ENCODE results near the gene SNX11.
"Not testable (repeated sequence)": the region's sequence is repeated elsewhere in the genome, so short reads cannot be mapped to it uniquely, and the experiment has no call there.

Gene SNX11

GRCh38 chr17:48070195-48070594 lies 37.4 kb upstream of the SNX11 start:
- no peaks in the 10 kb centered on the region for H3K9me3 ChIP-seq (ENCODE audit: control insufficient read depth, low read length)
- H3K4me3 ChIP-seq (ENCODE audit: low read length), result no peak overlapping the region
- H3K9ac ChIP-seq (ENCODE audit: low read length), result no peak overlapping the region
- no peaks in the 10 kb centered on the region for H3K27me3 ChIP-seq (ENCODE audit: control insufficient read depth, insufficient read depth, low read length)
- no peaks in the 10 kb centered on the region for H3K36me3 ChIP-seq (ENCODE audit: control insufficient read depth, insufficient read depth, low read length)
- H3K4me1 ChIP-seq (ENCODE audit: control insufficient read depth, insufficient read depth, low read length), result no peaks in the 10 kb centered on the region

GRCh38 chr17:48071654-48072053 lies 35.9 kb upstream of the SNX11 start:
- no peaks in the 10 kb centered on the region for H3K27me3 ChIP-seq (ENCODE audit: control insufficient read depth, insufficient read depth, low read length)
- H3K9ac ChIP-seq (ENCODE audit: low read length), result no peak overlapping the region
- H3K9me3 ChIP-seq (ENCODE audit: control insufficient read depth, low read length), result no peaks in the 10 kb centered on the region
- H3K4me1 ChIP-seq (ENCODE audit: control insufficient read depth, insufficient read depth, low read length), result no peaks in the 10 kb centered on the region
- no peak overlapping the region for H3K4me3 ChIP-seq (ENCODE audit: low read length)
- H3K36me3 ChIP-seq (ENCODE audit: control insufficient read depth, insufficient read depth, low read length), result no peaks in the 10 kb centered on the region

GRCh38 chr17:48072811-48073210 lies 34.8 kb upstream of the SNX11 start:
- not testable (repeated sequence) for H3K4me1 ChIP-seq (ENCODE audit: control insufficient read depth, insufficient read depth, low read length); H3K4me3 ChIP-seq (ENCODE audit: low read length); H3K27me3 ChIP-seq (ENCODE audit: control insufficient read depth, insufficient read depth, low read length); H3K9ac ChIP-seq (ENCODE audit: low read length); H3K9me3 ChIP-seq (ENCODE audit: control insufficient read depth, low read length); H3K36me3 ChIP-seq (ENCODE audit: control insufficient read depth, insufficient read depth, low read length)

- H3K27me3 ChIP-seq (ENCODE audit: control insufficient read depth, insufficient read depth, low read length); H3K4me3 ChIP-seq (ENCODE audit: low read length); H3K9ac ChIP-seq (ENCODE audit: low read length); H3K36me3 ChIP-seq (ENCODE audit: control insufficient read depth, insufficient read depth, low read length); H3K4me1 ChIP-seq (ENCODE audit: control insufficient read depth, insufficient read depth, low read length); H3K9me3 ChIP-seq (ENCODE audit: control insufficient read depth, low read length): not testable (repeated sequence)
These were observed 33.9 kb upstream of the SNX11 start for GRCh38 chr17:48073566-48074094.

- H3K27me3 ChIP-seq (ENCODE audit: control insufficient read depth, insufficient read depth, low read length), result no peaks in the 10 kb centered on the region
- H3K9ac ChIP-seq (ENCODE audit: low read length), result no peak overlapping the region
- H3K4me3 ChIP-seq (ENCODE audit: low read length), result no peak overlapping the region
- no peaks in the 10 kb centered on the region for H3K9me3 ChIP-seq (ENCODE audit: control insufficient read depth, low read length)
- H3K4me1 ChIP-seq (ENCODE audit: control insufficient read depth, insufficient read depth, low read length), result no peaks in the 10 kb centered on the region
- H3K36me3 ChIP-seq (ENCODE audit: control insufficient read depth, insufficient read depth, low read length), result no peaks in the 10 kb centered on the region
These were observed 33.1 kb upstream of the SNX11 start for GRCh38 chr17:48074322-48075081.

- not testable (repeated sequence) for H3K27me3 ChIP-seq (ENCODE audit: control insufficient read depth, insufficient read depth, low read length); H3K4me3 ChIP-seq (ENCODE audit: low read length); H3K4me1 ChIP-seq (ENCODE audit: control insufficient read depth, insufficient read depth, low read length); H3K36me3 ChIP-seq (ENCODE audit: control insufficient read depth, insufficient read depth, low read length); H3K9me3 ChIP-seq (ENCODE audit: control insufficient read depth, low read length); H3K9ac ChIP-seq (ENCODE audit: low read length)
These were observed 30.4 kb upstream of the SNX11 start for GRCh38 chr17:48077152-48077551.

- no peak overlapping the region for H3K9ac ChIP-seq (ENCODE audit: low read length)
- no peak overlapping the region for H3K4me3 ChIP-seq (ENCODE audit: low read length)
- H3K27me3 ChIP-seq (ENCODE audit: control insufficient read depth, insufficient read depth, low read length), result no peaks in the 10 kb centered on the region
- H3K4me1 ChIP-seq (ENCODE audit: control insufficient read depth, insufficient read depth, low read length), result peaks cover 3% of the 10 kb centered on the region
- H3K9me3 ChIP-seq (ENCODE audit: control insufficient read depth, low read length), result no peaks in the 10 kb centered on the region
- no peaks in the 10 kb centered on the region for H3K36me3 ChIP-seq (ENCODE audit: control insufficient read depth, insufficient read depth, low read length)
These were observed 25.7 kb upstream of the SNX11 start for GRCh38 chr17:48081858-48082257.

- Histone ChIP-seq H3K9me3 (ENCODE audit: control insufficient read depth, low read length) (no peaks in the 10 kb centered on the region), H3K9ac (ENCODE audit: low read length) (no peak overlapping the region), H3K4me3 (ENCODE audit: low read length) (no peak overlapping the region), H3K36me3 (ENCODE audit: control insufficient read depth, insufficient read depth, low read length) (no peaks in the 10 kb centered on the region), H3K27me3 (ENCODE audit: control insufficient read depth, insufficient read depth, low read length) (no peaks in the 10 kb centered on the region), H3K4me1 (ENCODE audit: control insufficient read depth, insufficient read depth, low read length) (peaks cover 3% of the 10 kb centered on the region)
These were observed 22.6 kb upstream of the SNX11 start for GRCh38 chr17:48084932-48085331.

- H3K4me3 ChIP-seq (ENCODE audit: low read length), result no peak overlapping the region
- H3K4me1 ChIP-seq (ENCODE audit: control insufficient read depth, insufficient read depth, low read length), result no peaks in the 10 kb centered on the region
- H3K9ac ChIP-seq (ENCODE audit: low read length), result no peak overlapping the region
- H3K27me3 ChIP-seq (ENCODE audit: control insufficient read depth, insufficient read depth, low read length), result no peaks in the 10 kb centered on the region
- no peaks in the 10 kb centered on the region for H3K9me3 ChIP-seq (ENCODE audit: control insufficient read depth, low read length)
- H3K36me3 ChIP-seq (ENCODE audit: control insufficient read depth, insufficient read depth, low read length), result no peaks in the 10 kb centered on the region
These were observed 14.1 kb upstream of the SNX11 start for GRCh38 chr17:48093341-48094045.

GRCh38 chr17:48095611-48096010 lies 12.0 kb upstream of the SNX11 start:
- Histone ChIP-seq H3K9ac (ENCODE audit: low read length) (no peak overlapping the region), H3K36me3 (ENCODE audit: control insufficient read depth, insufficient read depth, low read length) (no peaks in the 10 kb centered on the region), H3K4me1 (ENCODE audit: control insufficient read depth, insufficient read depth, low read length) (no peaks in the 10 kb centered on the region), H3K27me3 (ENCODE audit: control insufficient read depth, insufficient read depth, low read length) (no peaks in the 10 kb centered on the region), H3K4me3 (ENCODE audit: low read length) (no peak overlapping the region), H3K9me3 (ENCODE audit: control insufficient read depth, low read length) (no peaks in the 10 kb centered on the region)

- no peaks in the 10 kb centered on the region for H3K9me3 ChIP-seq (ENCODE audit: control insufficient read depth, low read length)
- peak overlapping the region; percentile 66 for H3K9ac ChIP-seq (ENCODE audit: low read length)
- no peaks in the 10 kb centered on the region for H3K27me3 ChIP-seq (ENCODE audit: control insufficient read depth, insufficient read depth, low read length)
- no peaks in the 10 kb centered on the region for H3K36me3 ChIP-seq (ENCODE audit: control insufficient read depth, insufficient read depth, low read length)
- peak overlapping the region; percentile 67 for H3K4me3 ChIP-seq (ENCODE audit: low read length)
- H3K4me1 ChIP-seq (ENCODE audit: control insufficient read depth, insufficient read depth, low read length), result no peaks in the 10 kb centered on the region
These were observed 7.4 kb upstream of the SNX11 start for GRCh38 chr17:48100160-48100559.

GRCh38 chr17:48100591-48101011 lies 7.0 kb upstream of the SNX11 start:
- H3K27me3 ChIP-seq (ENCODE audit: control insufficient read depth, insufficient read depth, low read length), result no peaks in the 10 kb centered on the region
- H3K36me3 ChIP-seq (ENCODE audit: control insufficient read depth, insufficient read depth, low read length), result no peaks in the 10 kb centered on the region
- H3K4me1 ChIP-seq (ENCODE audit: control insufficient read depth, insufficient read depth, low read length), result no peaks in the 10 kb centered on the region
- H3K9ac ChIP-seq (ENCODE audit: low read length), result peak overlapping the region; percentile 66
- H3K4me3 ChIP-seq (ENCODE audit: low read length), result peak overlapping the region; percentile 67
- no peaks in the 10 kb centered on the region for H3K9me3 ChIP-seq (ENCODE audit: control insufficient read depth, low read length)
